ENCODE measurements around the gene CMTM6. TPM values are rescaled to one million over a fixed set of nuclear protein-coding genes. Genes with fewer than 3 reads are reported as not detected.

CMTM6 gene, protein sequence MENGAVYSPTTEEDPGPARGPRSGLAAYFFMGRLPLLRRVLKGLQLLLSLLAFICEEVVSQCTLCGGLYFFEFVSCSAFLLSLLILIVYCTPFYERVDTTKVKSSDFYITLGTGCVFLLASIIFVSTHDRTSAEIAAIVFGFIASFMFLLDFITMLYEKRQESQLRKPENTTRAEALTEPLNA
- total RNA-seq (2022; extraction: Qiagen RNA extraction; ENCODE audit: low read depth) = 40.4 to 52.4 TPM (median 46.5 TPM) in 5 replicates

GRCh38 chr3:32502118-32502945 is at the start of gene CMTM6:
TSS of gene CMTM6 (minus strand) at chr3:32502852. CDS start at chr3:32502745, 107 bp downstream.

Other genes with a start within 250 kb of the CMTM6 start
- gene CMTM7, start 111.0 kb downstream of the CMTM6 start, total RNA-seq (2022; extraction: Qiagen RNA extraction; ENCODE audit: low read depth) = 31.2 to 40.2 TPM (median 38.3 TPM) in 5 replicates
- gene DYNC1LI1, start 68.0 kb upstream of the CMTM6 start, total RNA-seq (2022; extraction: Qiagen RNA extraction; ENCODE audit: low read depth) = 37.8 to 44.8 TPM (median 42.3 TPM) in 5 replicates
- gene CNOT10, start 182.3 kb upstream of the CMTM6 start, total RNA-seq (2022; extraction: Qiagen RNA extraction; ENCODE audit: low read depth) = 27.4 to 33.1 TPM (median 31.0 TPM) in 5 replicates